HG02973 (cell line): ENCODE results near the gene KCNQ5.
A peak's percentile ranks its signal among the peaks of the same experiment; 100 is the strongest.
"Not testable (repeated sequence)": the region's sequence is repeated elsewhere in the genome, so short reads cannot be mapped to it uniquely, and the experiment has no call there.

Source experiments
- ATAC-seq: cut with Tn5 transposase; IDR thresholded peaks from one replicate; pipeline ENCODE4 v1.9.1; 2021; ENCODE audit warnings: moderate library complexity; ENCODE audit not compliant: unreplicated experiment

Gene KCNQ5

DNA sequence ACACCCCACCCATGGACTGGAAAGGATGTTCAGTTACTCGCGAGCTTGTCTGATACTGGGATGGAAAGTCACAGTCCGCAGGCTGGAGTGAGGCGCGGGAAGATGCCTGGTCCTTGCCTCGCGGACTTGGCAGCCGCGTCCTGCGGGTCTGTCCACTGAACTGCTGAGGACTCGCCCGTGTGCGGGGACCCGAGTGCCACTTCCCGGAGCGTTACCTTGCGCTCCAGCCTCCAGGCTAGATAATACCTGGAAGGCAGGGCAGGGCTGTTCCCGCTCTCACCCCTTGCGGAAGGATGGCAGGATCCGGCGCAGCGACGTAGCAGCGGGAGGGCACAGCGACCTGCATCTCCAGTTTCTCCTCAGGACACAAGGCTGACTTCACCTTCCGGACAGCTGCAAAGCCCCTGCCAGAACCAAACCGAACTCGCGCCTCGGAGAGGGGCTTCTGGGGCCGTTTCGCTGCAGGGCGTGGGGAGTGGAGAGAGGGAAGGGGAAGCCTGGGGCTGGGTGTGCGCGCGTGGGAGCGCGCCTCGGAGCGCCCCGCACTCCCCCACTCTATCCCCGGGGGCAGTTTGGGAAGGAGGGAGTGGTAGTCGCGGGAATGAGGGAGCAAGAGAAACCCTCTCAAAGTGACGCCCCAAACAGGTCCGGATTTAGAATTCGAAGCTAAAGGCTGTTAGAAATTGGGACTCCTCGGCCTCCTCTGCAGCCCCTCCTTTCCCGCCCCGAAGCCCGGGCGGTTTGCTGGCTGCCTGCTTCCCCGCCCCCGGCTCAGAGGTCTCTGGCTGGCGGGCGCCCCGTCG lies at the start of gene KCNQ5:
TSS of gene KCNQ5 (plus strand) at position 774 of the 803 bp plus-strand sequence.
- peak; percentile 18 for ATAC-seq

DNA sequence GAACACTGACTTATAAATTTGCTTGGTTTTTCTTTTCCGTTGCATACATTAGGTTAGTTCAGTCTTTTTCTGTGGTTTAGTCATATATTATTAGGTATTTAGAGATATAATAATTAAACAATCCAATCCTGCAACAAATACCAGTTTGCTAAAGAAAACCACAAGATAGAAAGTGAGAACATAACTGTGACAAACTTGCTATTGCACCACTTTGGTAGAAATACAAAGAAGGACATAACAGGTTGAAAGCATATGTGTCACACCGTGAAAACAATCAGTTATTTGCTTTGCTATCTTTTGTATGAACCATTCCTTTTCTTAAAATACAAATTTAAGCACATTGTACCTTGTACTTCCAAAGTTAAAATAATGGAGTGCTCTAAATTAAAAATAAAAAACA lies 42.0 kb upstream of the KCNQ5 start:
- ATAC-seq = no peak

DNA sequence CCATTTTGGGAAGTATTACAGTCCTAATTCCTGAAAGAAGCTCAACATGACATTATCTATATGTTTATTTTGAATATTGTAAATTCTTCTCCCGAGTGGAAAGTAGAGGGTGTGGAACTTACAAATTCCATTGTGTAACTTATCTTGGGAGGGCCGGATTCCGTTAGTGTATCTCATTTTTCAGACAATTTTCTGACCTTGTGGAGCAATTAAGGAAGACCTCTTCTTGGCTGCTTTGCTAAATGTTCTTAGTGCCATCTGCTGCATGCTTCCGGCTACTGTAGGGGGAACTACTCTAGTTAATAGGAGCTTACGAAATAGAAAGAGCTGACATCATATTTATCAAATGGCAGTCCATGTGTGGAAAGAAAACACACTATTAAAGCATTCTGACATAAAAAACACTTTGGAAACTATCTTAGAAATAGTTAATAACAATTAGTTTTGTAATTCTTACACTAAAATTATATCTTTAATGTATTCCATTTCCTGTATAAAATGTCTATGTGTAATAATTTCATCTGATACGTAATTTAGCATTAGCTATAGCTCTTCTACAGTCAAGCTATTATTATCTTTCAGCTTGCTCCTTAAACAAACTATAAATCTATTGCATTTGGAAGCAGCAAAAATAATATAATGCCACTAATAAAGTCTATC lies 41.5 kb upstream of the KCNQ5 start:
- peak; percentile 66 for ATAC-seq

DNA sequence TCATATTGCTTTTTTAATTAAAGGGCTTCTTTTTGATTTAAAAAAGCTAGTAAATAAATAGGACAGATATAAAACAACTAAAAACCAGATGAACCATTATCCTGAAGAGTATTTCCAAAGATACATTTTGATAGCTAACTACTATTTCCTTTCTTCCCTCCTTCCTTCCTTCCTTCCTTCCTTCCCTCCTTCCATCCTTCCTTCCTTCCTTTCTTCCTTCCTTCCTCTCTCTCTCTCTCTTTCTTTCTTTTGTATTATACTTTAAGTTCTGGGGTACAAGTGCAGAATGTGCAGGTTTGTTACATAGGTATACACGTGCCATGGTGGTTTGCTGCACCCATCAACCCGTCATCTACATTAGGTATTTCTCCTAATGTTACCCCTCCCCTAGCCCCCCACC lies 40.9 kb upstream of the KCNQ5 start:
- ATAC-seq = not testable (repeated sequence)

DNA sequence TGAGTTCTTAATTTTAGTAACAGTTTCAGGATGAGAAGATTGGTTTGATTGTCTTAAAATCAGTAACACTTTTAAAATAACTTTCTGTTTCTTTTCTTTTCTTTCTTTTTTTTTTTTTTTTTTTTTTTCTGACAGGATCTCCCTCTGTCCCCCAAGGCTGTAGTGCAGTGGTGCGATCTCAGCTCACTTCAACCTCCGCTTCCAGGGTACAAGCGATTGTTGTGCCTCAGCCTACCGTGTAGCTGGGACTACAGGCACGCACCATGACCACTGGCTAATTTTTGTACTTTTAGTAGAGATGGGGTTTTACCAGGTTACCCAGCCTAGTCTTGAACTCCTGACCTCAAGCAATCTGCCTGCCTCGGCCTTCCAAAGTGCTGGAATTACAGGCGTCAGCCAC lies 33.7 kb upstream of the KCNQ5 start:
- no peak for ATAC-seq

DNA sequence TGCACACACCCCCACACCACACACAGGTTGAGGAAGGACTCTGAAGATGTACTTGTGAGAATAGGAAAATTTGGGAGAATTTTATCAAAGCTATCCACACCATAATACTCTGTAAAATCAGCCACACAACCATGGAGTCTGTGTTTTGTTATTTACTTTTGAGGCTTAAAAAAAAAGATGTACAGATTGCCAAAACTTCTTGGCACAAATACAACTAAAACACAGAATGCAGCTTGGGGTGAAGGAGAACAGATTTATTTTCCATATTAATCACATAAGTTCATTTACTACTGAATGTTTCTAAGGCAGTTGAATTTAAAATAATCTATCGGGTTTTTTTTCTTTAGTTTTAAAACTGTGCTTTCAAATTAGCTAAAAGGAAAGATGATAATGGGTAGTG lies 32.8 kb upstream of the KCNQ5 start:
- no peak for ATAC-seq

DNA sequence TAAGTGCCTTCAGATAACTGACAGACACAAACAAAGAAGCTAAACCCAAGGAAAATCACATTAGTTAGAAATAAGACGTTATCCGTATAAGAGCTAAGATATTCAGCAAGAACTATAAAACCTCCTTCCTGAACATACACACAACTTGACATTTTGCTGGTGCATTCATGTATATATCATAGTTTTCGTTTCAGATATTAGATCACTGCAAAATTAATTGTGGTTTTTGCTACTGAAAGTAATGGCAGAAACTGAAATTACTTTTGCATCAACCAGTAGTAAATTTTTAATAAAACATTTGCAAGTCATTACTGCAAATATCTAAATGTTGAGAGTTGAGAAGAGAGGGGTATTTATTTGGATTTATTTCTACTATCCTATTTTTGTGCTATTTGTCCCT lies 26.1 kb upstream of the KCNQ5 start:
- ATAC-seq = no peak

DNA sequence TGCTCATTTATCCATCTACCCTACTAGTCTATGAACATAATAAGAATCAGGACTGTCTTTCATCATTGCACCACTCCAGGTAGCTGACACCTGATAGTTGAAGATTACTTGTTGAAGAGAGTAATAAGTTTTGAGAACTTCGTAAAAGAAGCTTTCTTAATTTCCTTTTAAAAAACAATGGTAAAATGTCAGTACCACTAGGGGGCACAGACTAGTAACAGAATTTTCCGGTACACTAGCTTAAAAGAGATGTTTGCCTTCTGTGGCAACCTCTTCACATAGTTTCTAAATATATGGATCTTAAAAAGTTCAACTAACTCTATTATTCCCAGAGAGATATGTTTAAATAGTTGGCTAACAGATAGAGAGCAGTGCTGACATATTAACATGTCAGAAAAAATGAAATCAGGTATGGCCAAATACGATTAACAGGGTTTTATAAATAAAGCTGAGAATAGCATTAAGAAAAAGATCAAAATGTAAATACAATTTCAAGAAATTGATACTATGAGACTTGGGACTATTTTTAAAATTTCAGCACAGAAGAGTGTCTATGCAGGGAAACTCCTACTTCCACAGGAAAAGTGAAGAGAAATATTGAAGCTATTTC lies 5.4 kb upstream of the KCNQ5 start:
- no peak for ATAC-seq

DNA sequence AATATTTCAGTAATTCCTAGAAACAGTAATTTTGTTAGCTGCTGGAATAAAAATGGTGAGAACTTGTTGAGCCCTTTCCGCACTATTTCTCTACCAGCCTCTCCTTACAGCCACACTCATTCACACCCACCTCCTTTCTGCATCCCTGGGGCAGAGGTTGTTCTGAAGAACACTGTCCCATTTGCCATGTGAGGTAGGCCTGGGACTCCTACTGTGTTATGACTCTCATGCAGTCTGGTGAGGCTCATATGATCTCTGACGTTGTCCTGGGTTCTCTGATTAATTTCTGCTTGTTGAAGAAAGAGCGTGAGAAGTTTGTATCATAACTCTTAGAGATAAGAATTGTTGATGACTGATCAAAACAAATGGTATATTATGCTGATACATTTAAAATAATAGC lies 4.1 kb upstream of the KCNQ5 start:
- ATAC-seq = no peak

DNA sequence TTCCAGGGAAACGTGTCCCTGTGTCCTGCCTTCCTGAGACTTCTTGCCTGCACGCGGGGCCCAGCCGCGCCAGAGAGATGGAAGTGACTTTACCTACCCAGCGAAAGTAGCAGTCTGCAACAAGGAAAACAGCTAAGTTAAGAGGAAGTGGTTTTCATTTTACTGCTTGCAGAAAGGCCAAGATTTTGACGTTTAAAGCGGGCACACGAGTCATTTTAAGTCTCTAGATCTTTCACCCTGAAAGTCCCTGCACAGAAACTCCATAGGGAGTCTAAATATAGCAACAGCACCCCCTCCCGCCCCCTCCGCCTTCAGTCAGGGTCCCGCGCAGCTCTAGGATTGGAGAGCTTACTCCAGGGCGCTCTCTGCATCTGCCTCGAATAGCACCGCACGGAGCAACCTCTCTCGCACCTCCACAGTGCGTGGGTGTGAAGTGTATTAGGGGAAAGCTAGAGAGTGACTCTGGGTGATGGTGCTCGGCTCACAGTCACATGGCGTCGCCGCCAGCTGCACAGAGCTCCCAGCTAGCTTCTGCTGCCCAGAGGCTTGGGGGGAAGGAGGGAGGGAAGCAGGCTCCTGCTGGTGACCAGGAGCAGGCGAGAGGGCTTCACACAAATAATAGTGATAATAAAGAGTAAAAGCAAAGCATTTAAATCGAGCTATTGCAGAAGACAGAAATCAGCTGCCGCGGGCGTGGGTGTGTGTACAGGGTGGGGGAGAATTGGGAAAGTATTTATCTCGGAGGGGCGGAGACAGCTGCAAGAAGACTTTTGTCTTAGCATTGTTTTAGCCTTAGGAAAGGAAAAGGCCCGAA lies 1.8 kb upstream of the KCNQ5 start:
- ATAC-seq = peak; percentile 50

DNA sequence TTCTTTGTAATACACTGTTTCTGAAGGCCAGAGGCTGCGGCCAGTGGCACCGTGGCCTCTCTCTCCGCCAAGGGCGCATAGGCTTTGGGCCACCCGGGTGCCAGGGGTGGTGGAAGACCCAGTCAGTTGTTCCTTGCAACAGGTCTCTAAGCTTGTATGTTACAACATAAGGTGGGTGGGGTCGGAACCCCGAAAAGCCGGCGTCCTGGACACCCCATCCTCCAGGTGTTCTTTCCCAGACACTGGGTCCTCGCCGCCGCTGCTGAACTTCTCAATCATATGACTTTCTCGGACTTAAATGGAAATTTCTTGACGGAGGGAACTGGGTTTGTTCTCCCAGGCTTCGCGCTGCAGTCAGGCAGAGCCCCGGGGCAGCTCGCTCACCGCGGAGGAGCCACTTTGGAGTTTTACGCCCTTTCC lies 983 bp upstream of the KCNQ5 start:
- ATAC-seq = no peak

DNA sequence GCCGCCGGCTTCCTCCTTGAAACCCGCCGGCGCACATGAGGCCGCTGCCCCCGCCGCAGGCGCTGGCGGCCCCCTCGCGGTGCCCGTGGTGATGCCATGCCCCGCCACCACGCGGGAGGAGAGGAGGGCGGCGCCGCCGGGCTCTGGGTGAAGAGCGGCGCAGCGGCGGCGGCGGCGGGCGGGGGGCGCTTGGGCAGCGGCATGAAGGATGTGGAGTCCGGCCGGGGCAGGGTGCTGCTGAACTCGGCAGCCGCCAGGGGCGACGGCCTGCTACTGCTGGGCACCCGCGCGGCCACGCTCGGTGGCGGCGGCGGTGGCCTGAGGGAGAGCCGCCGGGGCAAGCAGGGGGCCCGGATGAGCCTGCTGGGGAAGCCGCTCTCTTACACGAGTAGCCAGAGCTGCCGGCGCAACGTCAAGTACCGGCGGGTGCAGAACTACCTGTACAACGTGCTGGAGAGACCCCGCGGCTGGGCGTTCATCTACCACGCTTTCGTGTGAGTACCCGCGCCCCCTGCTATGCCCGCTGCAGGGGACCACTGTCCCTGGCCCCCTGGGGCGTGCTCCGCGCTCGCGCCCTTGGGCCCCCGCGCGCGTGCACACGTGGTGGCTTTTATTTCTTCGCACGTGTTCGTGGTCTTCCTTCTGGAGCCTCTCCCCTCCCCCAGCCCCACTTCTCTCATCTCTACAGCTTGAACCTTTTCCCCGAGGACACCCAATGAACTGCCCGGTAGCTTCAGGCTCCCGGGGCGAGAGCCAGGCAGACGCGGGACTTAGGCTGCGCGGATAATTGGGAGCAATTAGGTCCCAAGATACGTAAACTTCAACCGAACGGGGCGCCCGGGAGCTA lies 453 bp downstream of the KCNQ5 start:
- peak; percentile 15 for ATAC-seq

DNA sequence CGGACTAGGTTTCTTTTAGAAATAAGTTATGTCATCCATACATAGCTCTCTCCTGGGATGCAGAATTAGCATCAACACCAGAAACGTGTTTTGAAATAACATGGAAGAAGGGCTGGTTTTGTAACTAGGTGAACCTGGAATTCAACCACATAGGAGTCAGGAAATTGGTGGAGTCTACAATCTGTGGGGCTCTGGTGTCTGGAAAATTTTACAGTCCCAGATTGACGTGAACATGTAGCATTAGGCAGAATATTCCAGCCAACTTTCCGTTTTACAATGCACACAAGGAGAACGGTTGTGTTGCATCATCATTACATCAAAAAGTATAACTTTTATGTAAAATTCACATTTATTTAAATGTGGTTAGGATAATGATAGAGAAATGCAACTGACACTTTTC lies 1.9 kb downstream of the KCNQ5 start:
- no peak for ATAC-seq

DNA sequence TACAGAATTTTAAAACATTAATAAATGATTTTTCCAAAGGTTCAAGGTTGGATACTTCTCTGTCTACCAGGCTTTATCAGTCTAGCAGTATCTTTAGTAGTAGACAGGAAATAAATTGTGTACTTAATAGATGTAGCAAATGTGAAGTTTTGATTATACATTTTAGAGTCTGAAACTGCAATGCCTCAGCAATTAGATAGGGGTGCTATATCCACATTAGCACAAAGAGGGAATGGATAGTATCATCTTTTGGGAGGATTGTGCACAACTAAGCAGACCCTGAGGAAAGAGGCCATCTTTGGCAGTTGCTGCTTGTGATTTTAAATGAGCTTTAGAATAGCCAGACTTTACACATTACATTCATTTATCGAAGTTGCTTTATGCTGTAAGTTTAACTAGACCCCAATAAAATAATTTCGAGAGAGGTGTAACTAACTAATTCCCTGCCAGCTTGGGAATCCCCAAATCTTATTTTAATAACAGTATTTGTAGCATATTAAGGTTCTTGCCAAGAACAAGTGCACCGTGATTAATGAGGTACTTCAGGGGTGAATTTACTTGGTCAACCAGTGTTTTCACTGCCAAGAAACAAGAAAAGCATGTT lies 2.8 kb downstream of the KCNQ5 start:
- no peak for ATAC-seq

DNA sequence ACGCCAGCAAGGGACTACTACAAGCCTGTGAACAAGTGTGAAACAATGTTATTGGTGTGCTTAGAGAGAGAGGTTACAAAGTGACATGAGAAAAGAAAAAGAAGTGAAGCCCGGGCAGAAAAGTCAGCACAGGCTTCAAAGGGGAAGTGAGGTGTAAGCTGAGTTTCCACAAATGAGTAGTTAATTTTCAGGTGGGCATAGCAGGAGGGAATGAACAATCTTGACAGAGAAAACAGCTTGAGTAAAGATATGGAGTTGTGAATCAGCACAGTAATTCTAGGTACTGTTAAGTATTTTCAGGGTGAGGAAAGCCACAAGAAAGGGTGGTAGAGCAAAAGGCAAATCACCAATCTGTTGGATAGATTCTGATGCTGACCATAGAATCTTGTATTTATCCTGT lies 4.3 kb downstream of the KCNQ5 start:
- peak; percentile 46 for ATAC-seq

DNA sequence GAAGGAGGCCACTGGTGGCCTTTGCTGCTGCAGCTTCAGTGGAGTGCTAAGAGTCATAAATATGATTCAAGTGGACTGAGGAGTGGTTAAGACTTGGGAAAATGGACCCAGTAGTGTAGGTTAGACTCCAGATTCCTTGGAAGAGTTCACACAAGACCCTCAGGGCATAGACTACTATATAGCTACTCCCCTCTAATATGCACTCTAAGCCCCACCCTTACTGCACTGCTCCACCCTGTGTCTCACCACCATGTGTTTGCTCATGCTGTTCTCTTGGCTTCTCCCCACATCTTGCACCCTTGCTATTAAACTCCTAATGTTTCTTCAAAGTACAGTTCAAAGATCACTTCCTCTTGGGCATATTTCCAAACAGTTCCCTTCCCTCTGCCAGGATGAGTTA lies 5.7 kb downstream of the KCNQ5 start:
- no peak for ATAC-seq

DNA sequence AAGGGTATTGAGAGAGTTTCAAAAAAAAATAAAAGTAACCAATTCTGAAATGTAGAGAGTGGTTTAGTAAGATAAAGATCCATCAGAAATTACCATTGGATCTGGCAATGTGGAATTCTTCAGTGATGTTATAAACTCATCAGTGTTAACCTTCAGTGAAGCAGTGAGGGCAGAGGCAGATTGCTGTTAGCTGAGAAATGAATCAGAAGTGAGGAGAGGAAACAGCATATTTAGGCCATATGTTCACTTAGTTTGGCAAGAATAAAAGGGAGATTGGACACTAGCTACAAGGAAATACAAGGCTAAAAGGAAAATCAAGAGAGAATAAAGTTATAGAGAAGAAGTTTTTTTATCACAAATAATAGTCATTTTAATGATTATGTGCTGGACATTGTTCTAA lies 9.6 kb downstream of the KCNQ5 start:
- ATAC-seq = no peak

DNA sequence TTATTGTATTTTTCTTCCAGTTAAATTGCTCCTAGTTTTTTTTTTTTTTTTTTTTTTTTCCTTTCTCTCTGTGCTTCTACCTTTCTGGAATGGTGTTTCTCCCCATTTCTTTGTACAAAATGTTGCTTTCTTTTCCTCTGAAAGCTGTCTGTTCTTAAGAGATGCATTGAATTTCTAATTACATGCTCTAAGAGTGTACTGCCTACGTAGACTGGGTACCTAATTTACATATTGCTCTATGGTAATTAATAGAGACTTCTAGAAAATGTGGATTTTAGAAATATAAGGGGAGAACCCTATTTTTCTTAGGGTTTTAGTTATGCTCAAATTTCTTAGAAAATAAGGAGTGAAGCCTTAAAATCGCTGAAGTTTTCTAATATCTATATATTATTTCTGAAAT lies 13.8 kb downstream of the KCNQ5 start:
- no peak for ATAC-seq

DNA sequence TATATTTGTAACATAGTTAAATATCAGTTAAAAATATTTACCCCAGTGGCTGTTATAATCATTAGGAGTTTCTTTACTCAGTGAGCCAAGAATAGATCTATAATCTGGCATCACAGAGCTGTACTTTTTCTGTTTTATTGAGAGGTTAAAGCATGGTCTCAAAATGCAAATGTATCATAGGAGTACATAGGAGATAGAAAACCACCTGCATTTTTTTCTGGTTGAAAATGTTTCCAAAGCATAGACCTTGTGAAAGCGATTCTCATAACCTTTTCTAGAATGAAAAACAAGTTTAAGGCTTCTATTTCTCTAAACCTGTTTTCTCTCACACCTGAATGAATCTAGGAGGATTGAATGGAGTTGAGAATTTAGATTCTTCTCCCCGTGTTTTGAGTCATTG lies 14.4 kb downstream of the KCNQ5 start:
- ATAC-seq = peak; percentile 90

DNA sequence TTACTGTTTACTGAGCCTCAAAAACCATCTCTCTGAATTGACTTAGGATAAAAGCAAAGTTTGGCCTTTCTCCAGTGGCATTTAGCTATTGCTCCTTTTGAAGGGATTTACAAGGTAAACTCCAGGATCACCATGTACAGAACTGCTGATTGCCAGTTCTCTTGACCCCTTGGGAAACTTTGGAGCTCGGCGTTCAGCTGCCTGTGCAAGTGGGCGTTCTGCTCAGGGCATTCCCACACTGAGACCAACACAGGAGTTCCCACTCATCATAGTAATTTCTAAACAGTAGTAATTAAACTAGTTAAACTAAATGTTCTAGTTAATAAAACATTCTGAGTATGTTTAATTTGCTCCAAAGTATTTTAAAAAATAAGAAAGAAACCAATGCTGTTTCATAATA lies 14.9 kb downstream of the KCNQ5 start:
- ATAC-seq = no peak
